Measurements from ENCODE around the gene TMEM45A.

GRCh38 chr3:100545371-100545770 lies 53.0 kb downstream of the TMEM45A start:
- no peak for TF ChIP-seq CTCF (conservative IDR thresholded peaks at IDR 0.05)
- no peak for TF ChIP-seq ZFX (IDR thresholded peaks at IDR 0.05)
